A549 (cell line): ENCODE data around the gene ASGR1.

Experiments used
- POLR2A ChIP-seq: IDR thresholded peaks from 2 replicates; pipeline ENCODE4 v1.6.1; 2012; ENCODE audit warnings: mild to moderate bottlenecking, low read length
- TFCP2L1 ChIP-seq: fragments of 250-450 bp; sonication (Bioruptor Pico); IDR thresholded peaks from 2 replicates; pipeline ENCODE4 v1.5.0; 2021; ENCODE audit warnings: mild to moderate bottlenecking
- TF ChIP-seq, protein P1 (sequence below): fragments of 200-600 bp; sonication (generic); IDR thresholded peaks from 2 replicates; pipeline ENCODE4 v1.6.1; 2016; ENCODE audit warnings: antibody characterized with exemption, mild to moderate bottlenecking, moderate library complexity

DNA sequence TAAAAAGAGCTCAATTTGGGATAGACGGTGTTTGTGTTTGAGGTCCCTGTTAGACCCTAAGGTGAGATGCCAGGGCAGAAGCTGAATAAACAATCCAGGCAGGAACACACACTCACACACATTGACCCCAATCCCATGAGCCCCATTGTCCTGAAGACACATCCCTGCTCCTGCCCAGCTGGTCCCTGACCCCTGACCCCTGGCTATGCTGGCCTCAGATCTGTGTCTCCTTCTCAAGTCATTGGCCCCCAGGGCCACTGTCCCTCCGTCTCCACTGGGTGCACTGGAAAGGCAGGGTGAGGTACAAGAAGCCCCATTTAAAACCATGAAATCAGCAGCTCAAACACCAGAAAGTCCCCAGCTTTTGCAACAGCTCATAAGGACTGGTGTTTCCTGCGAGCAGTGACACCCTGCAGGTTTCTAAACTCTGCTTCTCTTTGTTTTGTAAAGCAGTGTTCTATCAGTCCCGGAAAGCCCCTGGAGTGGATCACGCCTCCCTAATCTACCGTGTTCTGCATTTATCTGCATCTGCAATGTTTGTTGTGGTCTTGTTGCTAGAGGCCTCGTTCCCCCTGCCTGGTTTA is 46.6 kb downstream of the ASGR1 start:
- no peak for TF ChIP-seq POLR2A
- TF ChIP-seq TFCP2L1 (CRISPR knock-in tag), result no peak
- TF ChIP-seq, protein P1, sequence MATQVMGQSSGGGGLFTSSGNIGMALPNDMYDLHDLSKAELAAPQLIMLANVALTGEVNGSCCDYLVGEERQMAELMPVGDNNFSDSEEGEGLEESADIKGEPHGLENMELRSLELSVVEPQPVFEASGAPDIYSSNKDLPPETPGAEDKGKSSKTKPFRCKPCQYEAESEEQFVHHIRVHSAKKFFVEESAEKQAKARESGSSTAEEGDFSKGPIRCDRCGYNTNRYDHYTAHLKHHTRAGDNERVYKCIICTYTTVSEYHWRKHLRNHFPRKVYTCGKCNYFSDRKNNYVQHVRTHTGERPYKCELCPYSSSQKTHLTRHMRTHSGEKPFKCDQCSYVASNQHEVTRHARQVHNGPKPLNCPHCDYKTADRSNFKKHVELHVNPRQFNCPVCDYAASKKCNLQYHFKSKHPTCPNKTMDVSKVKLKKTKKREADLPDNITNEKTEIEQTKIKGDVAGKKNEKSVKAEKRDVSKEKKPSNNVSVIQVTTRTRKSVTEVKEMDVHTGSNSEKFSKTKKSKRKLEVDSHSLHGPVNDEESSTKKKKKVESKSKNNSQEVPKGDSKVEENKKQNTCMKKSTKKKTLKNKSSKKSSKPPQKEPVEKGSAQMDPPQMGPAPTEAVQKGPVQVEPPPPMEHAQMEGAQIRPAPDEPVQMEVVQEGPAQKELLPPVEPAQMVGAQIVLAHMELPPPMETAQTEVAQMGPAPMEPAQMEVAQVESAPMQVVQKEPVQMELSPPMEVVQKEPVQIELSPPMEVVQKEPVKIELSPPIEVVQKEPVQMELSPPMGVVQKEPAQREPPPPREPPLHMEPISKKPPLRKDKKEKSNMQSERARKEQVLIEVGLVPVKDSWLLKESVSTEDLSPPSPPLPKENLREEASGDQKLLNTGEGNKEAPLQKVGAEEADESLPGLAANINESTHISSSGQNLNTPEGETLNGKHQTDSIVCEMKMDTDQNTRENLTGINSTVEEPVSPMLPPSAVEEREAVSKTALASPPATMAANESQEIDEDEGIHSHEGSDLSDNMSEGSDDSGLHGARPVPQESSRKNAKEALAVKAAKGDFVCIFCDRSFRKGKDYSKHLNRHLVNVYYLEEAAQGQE, result no peak
